ENCODE data around the gene CALML5. TPM values are rescaled to one million over a fixed set of nuclear protein-coding genes. Genes with fewer than 3 reads are reported as not detected.

CALML5 gene
- total and polyA plus RNA-seq, 2 experiments from 2014 or later: not detected

- Histone ChIP-seq H3K9ac (no peak overlapping the region), H3K27me3 (replicated peaks; ENCODE audit: insufficient read depth) (no peaks in the 10 kb centered on the region), H3K27ac (no peak overlapping the region), H4K20me1 (ENCODE audit: insufficient read depth) (no peaks in the 10 kb centered on the region), H3K4me2 (ENCODE audit: unreplicated experiment) (no peak overlapping the region), H3K9me2 (ENCODE audit: insufficient read depth) (no peaks in the 10 kb centered on the region), H3K4me1 (ENCODE audit: insufficient read depth) (no peaks in the 10 kb centered on the region), H3K9me3 (ENCODE audit: low read depth) (no peaks in the 10 kb centered on the region), H3K36me3 (ENCODE audit: low read depth) (no peaks in the 10 kb centered on the region), H3K79me2 (ENCODE audit: insufficient read depth) (no peaks in the 10 kb centered on the region), H3F3A (ENCODE audit: insufficient read depth) (no peaks in the 10 kb centered on the region), H2AFZ (no peak overlapping the region), H3K4me3 (no peak overlapping the region)
- 28 to 36% methylated on average over 6 to 9 of the region's 9 CpGs for WGBS, 2 experiments (ENCODE audit: low coverage in 1 of 2, low lambda C conversion rate in 2 of 2, missing lambda C conversion rate in 2 of 2)
- in situ Hi-C loops (cut with MboI): no loop called here
- TF ChIP-seq EZH2phosphoT487 (IDR thresholded peaks at IDR 0.05; ENCODE audit: insufficient read depth, low read depth) (no peak), EZH2 (IDR thresholded peaks at IDR 0.05; ENCODE audit: insufficient read depth, poor library complexity, severe bottlenecking) (no peak)
- DNase-seq: no peak
Observed at GRCh38 chr10:5486853-5487235, 12.5 kb downstream of the CALML5 start.

GRCh38 chr10:5485948-5486852 lies 13.2 kb downstream of the CALML5 start:
- H3K9ac ChIP-seq: no peak overlapping the region
- no peaks in the 10 kb centered on the region for H3K4me1 ChIP-seq (ENCODE audit: insufficient read depth)
- in situ Hi-C loops (cut with MboI): no loop called here
- TF ChIP-seq EZH2 (IDR thresholded peaks at IDR 0.05; ENCODE audit: insufficient read depth, poor library complexity, severe bottlenecking) (no peak), EZH2phosphoT487 (IDR thresholded peaks at IDR 0.05; ENCODE audit: insufficient read depth, low read depth) (no peak)
- no peak for DNase-seq
- H3K36me3 ChIP-seq (ENCODE audit: low read depth): no peaks in the 10 kb centered on the region
- H3K4me2 ChIP-seq (ENCODE audit: unreplicated experiment): no peak overlapping the region
- H3K4me3 ChIP-seq: no peak overlapping the region
- no peaks in the 10 kb centered on the region for H3F3A ChIP-seq (ENCODE audit: insufficient read depth)
- WGBS, 2 experiments (ENCODE audit: low coverage in 1 of 2, low lambda C conversion rate in 2 of 2, missing lambda C conversion rate in 2 of 2): 82 to 85% methylated on average over 13 of the region's 13 CpGs
- H3K79me2 ChIP-seq (ENCODE audit: insufficient read depth): no peaks in the 10 kb centered on the region
- no peak overlapping the region for H2AFZ ChIP-seq
- no peaks in the 10 kb centered on the region for H4K20me1 ChIP-seq (ENCODE audit: insufficient read depth)
- H3K27ac ChIP-seq: no peak overlapping the region
- no peaks in the 10 kb centered on the region for H3K27me3 ChIP-seq (replicated peaks; ENCODE audit: insufficient read depth)
- no peaks in the 10 kb centered on the region for H3K9me3 ChIP-seq (ENCODE audit: low read depth)
- no peaks in the 10 kb centered on the region for H3K9me2 ChIP-seq (ENCODE audit: insufficient read depth)

- Histone ChIP-seq H3K79me2 (ENCODE audit: insufficient read depth) (no peaks in the 10 kb centered on the region), H3K4me1 (ENCODE audit: insufficient read depth) (no peaks in the 10 kb centered on the region), H3K27me3 (replicated peaks; ENCODE audit: insufficient read depth) (no peaks in the 10 kb centered on the region), H3F3A (ENCODE audit: insufficient read depth) (no peaks in the 10 kb centered on the region), H3K9me2 (ENCODE audit: insufficient read depth) (no peaks in the 10 kb centered on the region), H3K27ac (no peak overlapping the region), H4K20me1 (ENCODE audit: insufficient read depth) (no peaks in the 10 kb centered on the region), H3K4me3 (no peak overlapping the region), H2AFZ (no peak overlapping the region), H3K9me3 (ENCODE audit: low read depth) (no peaks in the 10 kb centered on the region), H3K9ac (no peak overlapping the region), H3K36me3 (ENCODE audit: low read depth) (no peaks in the 10 kb centered on the region), H3K4me2 (ENCODE audit: unreplicated experiment) (no peak overlapping the region)
- in situ Hi-C loops (cut with MboI): no loop called here
- TF ChIP-seq EZH2 (IDR thresholded peaks at IDR 0.05; ENCODE audit: insufficient read depth, poor library complexity, severe bottlenecking) (no peak), EZH2phosphoT487 (IDR thresholded peaks at IDR 0.05; ENCODE audit: insufficient read depth, low read depth) (no peak)
- 80 to 81% methylated on average over 14 of the region's 14 CpGs for WGBS, 2 experiments (ENCODE audit: low coverage in 1 of 2, low lambda C conversion rate in 2 of 2, missing lambda C conversion rate in 2 of 2)
- no peak for DNase-seq
Observed at GRCh38 chr10:5485290-5485689, 14.1 kb downstream of the CALML5 start.

- peak; percentile 56 for DNase-seq
- H3K9ac ChIP-seq: no peak overlapping the region
- no peaks in the 10 kb centered on the region for H3K79me2 ChIP-seq (ENCODE audit: insufficient read depth)
- no peak overlapping the region for H3K27ac ChIP-seq
- H3K36me3 ChIP-seq (ENCODE audit: low read depth): no peaks in the 10 kb centered on the region
- no peaks in the 10 kb centered on the region for H3K9me2 ChIP-seq (ENCODE audit: insufficient read depth)
- no peaks in the 10 kb centered on the region for H4K20me1 ChIP-seq (ENCODE audit: insufficient read depth)
- in situ Hi-C loops (cut with MboI): no loop called here
- no peaks in the 10 kb centered on the region for H3K27me3 ChIP-seq (replicated peaks; ENCODE audit: insufficient read depth)
- no peak overlapping the region for H2AFZ ChIP-seq
- no peaks in the 10 kb centered on the region for H3K9me3 ChIP-seq (ENCODE audit: low read depth)
- 42 to 56% methylated on average over 3 of the region's 3 CpGs for WGBS, 2 experiments (ENCODE audit: low coverage in 1 of 2, low lambda C conversion rate in 2 of 2, missing lambda C conversion rate in 2 of 2)
- no peak overlapping the region for H3K4me3 ChIP-seq
- H3K4me2 ChIP-seq (ENCODE audit: unreplicated experiment): no peak overlapping the region
- H3F3A ChIP-seq (ENCODE audit: insufficient read depth): no peaks in the 10 kb centered on the region
- TF ChIP-seq EZH2 (IDR thresholded peaks at IDR 0.05; ENCODE audit: insufficient read depth, poor library complexity, severe bottlenecking) (no peak), EZH2phosphoT487 (IDR thresholded peaks at IDR 0.05; ENCODE audit: insufficient read depth, low read depth) (no peak)
- no peaks in the 10 kb centered on the region for H3K4me1 ChIP-seq (ENCODE audit: insufficient read depth)
Observed at GRCh38 chr10:5484205-5484604, 15.2 kb downstream of the CALML5 start.
